SK-N-SH (cell line): Measurements from ENCODE around the gene ASCL2. TPM values are rescaled to one million over a fixed set of nuclear protein-coding genes. Genes with fewer than 3 reads are reported as not detected.

Experiments used
- CTCF ChIA-PET: fragments of 300-600, 350-600 bp; formaldehyde crosslinking; extraction: SDS; loops from one replicate; lab custom pipeline; 2021; lab: Yijun Ruan, JAX
- POLR2A ChIA-PET: fragments of 350-600 bp; sonication (Branson Sonifier 250); formaldehyde crosslinking; extraction: SDS; loops from one replicate; lab custom pipeline; 2020; ENCODE audit warnings: antibody characterized with exemption, inconsistent platforms; lab: Yijun Ruan, JAX
- DNase-seq: peaks from one replicate; pipeline ENCODE4 v3.0.0; 2012
- H2AFZ ChIP-seq: fragments of 200-600 bp; sonication (generic); 2 replicates; pipeline ENCODE4 v1.8.1; 2016; ENCODE audit warnings: antibody characterized with exemption, mild to moderate bottlenecking, low read depth
- H3F3A ChIP-seq: fragments of 200-600 bp; sonication (generic); replicated peaks from 2 replicates; pipeline ENCODE3; 2016; ENCODE audit warnings: antibody characterized with exemption, mild to moderate bottlenecking; ENCODE audit not compliant: insufficient read depth
- H3K27ac ChIP-seq, 2 experiments: fragments of 200-500 bp in 1 of 2; fragments of 200-600 bp in 1 of 2; sonication (Bioruptor generic) in 1 of 2; sonication (generic), shearing (Covaris generic) in 1 of 2; 2 replicates each; pipeline versions ENCODE4 v1.5.1 to v1.6.1; 2014 to 2016; ENCODE audit warnings: low read depth in 2 of 2, inconsistent platforms in 1 of 2, low read length in 1 of 2, mild to moderate bottlenecking in 1 of 2, mixed read lengths in 1 of 2
- H3K27me3 ChIP-seq: fragments of 200-600 bp; sonication (generic), shearing (Covaris generic); 2 replicates; pipeline ENCODE4 v1.6.1; 2016; ENCODE audit warnings: mixed run types; ENCODE audit not compliant: insufficient read depth
- H3K36me3 ChIP-seq, 2 experiments: fragments of 200-500 bp in 1 of 2; fragments of 200-600 bp in 1 of 2; sonication (Bioruptor generic) in 1 of 2; sonication (generic) in 1 of 2; replicated peaks in 1 of 2; 2 replicates each; pipeline versions ENCODE3 to v1.5.1; 2014 to 2016; ENCODE audit warnings: low read length in 1 of 2, mild to moderate bottlenecking in 1 of 2; ENCODE audit not compliant: insufficient read depth in 2 of 2, control insufficient read depth in 1 of 2
- H3K4me1 ChIP-seq, 2 experiments: fragments of 200-500 bp in 1 of 2; fragments of 200-600 bp in 1 of 2; sonication (Bioruptor generic) in 1 of 2; sonication (generic), shearing (Covaris generic) in 1 of 2; 2 replicates each; pipeline versions ENCODE4 v1.5.1 to v1.6.1; 2014 to 2016; ENCODE audit warnings: low read depth in 1 of 2, low read length in 1 of 2, mixed run types in 1 of 2; ENCODE audit not compliant: insufficient read depth in 2 of 2, control insufficient read depth in 1 of 2
- H3K4me2 ChIP-seq: fragments of 200-600 bp; sonication (generic), shearing (Covaris generic); 2 replicates; pipeline ENCODE4 v1.6.1; 2017; ENCODE audit warnings: mixed run types
- H3K4me3 ChIP-seq, 2 experiments: fragments of 200-500 bp in 1 of 2; fragments of 200-600 bp in 1 of 2; sonication (Bioruptor generic) in 1 of 2; sonication (generic), shearing (Covaris generic) in 1 of 2; 2 replicates each; pipeline versions ENCODE4 v1.5.1 to v1.8.1; 2014 to 2016; ENCODE audit warnings: low read depth in 2 of 2, inconsistent platforms in 1 of 2, low read length in 1 of 2, mild to moderate bottlenecking in 1 of 2, mixed read lengths in 1 of 2, moderate library complexity in 1 of 2
- H3K79me2 ChIP-seq: fragments of 200-600 bp; sonication (generic); 2 replicates; pipeline ENCODE4 v1.8.1; 2017; ENCODE audit warnings: mild to moderate bottlenecking; ENCODE audit not compliant: insufficient read depth
- H3K9ac ChIP-seq: fragments of 200-600 bp; sonication (generic); 2 replicates; pipeline ENCODE4 v1.6.1; 2017; ENCODE audit warnings: mixed run types
- H3K9me2 ChIP-seq: fragments of 200-600 bp; sonication (generic); 2 replicates; pipeline ENCODE4 v1.6.1; 2017; ENCODE audit warnings: mixed run types
- H3K9me3 ChIP-seq: fragments of 200-600 bp; sonication (generic); 2 replicates; pipeline ENCODE4 v1.6.1; 2017; ENCODE audit warnings: mixed run types, mild to moderate bottlenecking, moderate library complexity
- H4K20me1 ChIP-seq: fragments of 200-600 bp; sonication (generic); 2 replicates; pipeline ENCODE4 v1.6.1; 2017; ENCODE audit warnings: mild to moderate bottlenecking, mixed run types; ENCODE audit not compliant: insufficient read depth
- ELF1 ChIP-seq: IDR thresholded peaks from 2 replicates; pipeline ENCODE4 v1.4.0; 2012
- EP300 ChIP-seq, 2 experiments: IDR thresholded peaks; 2 replicates each; pipeline versions ENCODE4 v1.4.0 to v1.6.1; 2012; ENCODE audit warnings: borderline replicate concordance in 1 of 2, low read depth in 1 of 2, low read length in 1 of 2
- FOSL2 ChIP-seq: IDR thresholded peaks from 2 replicates; pipeline ENCODE4 v1.4.0; 2012; ENCODE audit warnings: low read depth, mild to moderate bottlenecking, moderate library complexity, borderline replicate concordance
- FOXM1 ChIP-seq: IDR thresholded peaks from 2 replicates; pipeline ENCODE4 v1.4.0; 2012; ENCODE audit warnings: low read depth, mild to moderate bottlenecking
- GABPA ChIP-seq: IDR thresholded peaks from 2 replicates; pipeline ENCODE4 v1.4.0; 2012; ENCODE audit warnings: low read depth, mild to moderate bottlenecking
- GATA2 ChIP-seq: sonication (generic); formaldehyde crosslinking; IDR thresholded peaks from 2 replicates; pipeline ENCODE4 v1.5.0; 2020; ENCODE audit warnings: mild to moderate bottlenecking, missing genetic modification reagents
- NFIC ChIP-seq: IDR thresholded peaks from 2 replicates; pipeline ENCODE4 v1.4.0; 2012; ENCODE audit warnings: borderline replicate concordance
- NRF1 ChIP-seq: IDR thresholded peaks from 2 replicates; pipeline ENCODE4 v1.6.1; 2012; ENCODE audit warnings: low read depth, mild to moderate bottlenecking, low read length
- POLR2AphosphoS5 ChIP-seq: IDR thresholded peaks from 2 replicates; pipeline ENCODE4 v1.6.1; 2012; ENCODE audit warnings: low read depth, low read length
- RAD21 ChIP-seq: IDR thresholded peaks from 2 replicates; pipeline ENCODE4 v1.6.1; 2012; ENCODE audit warnings: mild to moderate bottlenecking, low read length
- RCOR1 ChIP-seq: fragments of 150-350 bp; IDR thresholded peaks from 2 replicates; pipeline ENCODE4 v1.6.1; 2017; ENCODE audit warnings: antibody characterized with exemption, low read length
- RXRA ChIP-seq: IDR thresholded peaks from 2 replicates; pipeline ENCODE4 v1.4.0; 2012; ENCODE audit warnings: low read depth, mild to moderate bottlenecking, borderline replicate concordance
- TCF12 ChIP-seq: IDR thresholded peaks from 2 replicates; pipeline ENCODE4 v1.4.0; 2012
- WGBS: methylation state at CpG from one replicate; pipeline ENCODE4 v1.1.6; 2017; ENCODE audit warnings: low lambda C conversion rate; 5-methylcytosine and 5-hydroxymethylcytosine counted together
- polyA plus RNA-seq, 3 experiments: library from polyadenylated mRNA; depleted of rRNA; stranded (reverse); fragments of >200 nt; gene quantifications; 2 replicates each; pipeline ENCODE4 v1.2.3, GENCODE V29; 2012
- TF ChIP-seq, protein P1 (sequence below): fragments of 150-350 bp; IDR thresholded peaks from 2 replicates; pipeline ENCODE4 v1.6.1; 2017; ENCODE audit warnings: antibody characterized with exemption, low read length, low read depth, borderline replicate concordance
- TF ChIP-seq, protein P2 (sequence below): fragments of 150-350 bp; IDR thresholded peaks from 2 replicates; pipeline ENCODE4 v1.6.1; 2016; ENCODE audit warnings: mild to moderate bottlenecking, low read depth, low read length
- TF ChIP-seq, protein P3 (sequence below): IDR thresholded peaks from 2 replicates; pipeline ENCODE4 v1.4.0; 2012; ENCODE audit warnings: low read depth, borderline replicate concordance
- TF ChIP-seq, protein P4 (sequence below): IDR thresholded peaks from 2 replicates; pipeline ENCODE4 v1.4.0; 2012; ENCODE audit warnings: low read depth
- TF ChIP-seq, protein P5 (sequence below): IDR thresholded peaks from 2 replicates; pipeline ENCODE4; 2012

ASCL2 gene
- polyA plus RNA-seq, 1 of the 3 experiments (the other 2 are of a cell fraction) = not detected

GRCh38 chr11:2313051-2313951 lies 42.9 kb upstream of the ASCL2 start:
- Histone ChIP-seq H3K4me2 (peak overlapping the region; percentile 55; the same call in 1 of the 2 replicates), H3K9ac (no peak overlapping the region), H3K27me3 (no peaks in the 10 kb centered on the region), H3K9me2 (no peaks in the 10 kb centered on the region), H4K20me1 (no peaks in the 10 kb centered on the region), H2AFZ (no peak overlapping the region), H3F3A (no peaks in the 10 kb centered on the region), H3K4me3 (no peak overlapping the region), H3K36me3 (no peaks in the 10 kb centered on the region), H3K27ac (no peak overlapping the region), H3K9me3 (no peaks in the 10 kb centered on the region), H3K4me1 (peaks cover 26% of the 10 kb centered on the region in 2 experiments; a peak in 3 of 4 replicates), H3K79me2 (no peaks in the 10 kb centered on the region)
- CTCF ChIA-PET = interaction anchor here (0.9 to 10.5 kb wide), 6 partner anchors 8 to 162 kb away, joined by 3 to 101 read pairs (median 4); no protein-coding TSS in a partner anchor
- 90% methylated on average over 27 of the region's 34 CpGs for WGBS
- POLR2A ChIA-PET = no interaction called here
- TF ChIP-seq NRF1 (no peak), RCOR1 (no peak), FOXM1 (no peak), RXRA (no peak), NFIC (no peak), GATA2 (CRISPR knock-in tag) (no peak), FOSL2 (no peak), GABPA (no peak)
- TF ChIP-seq, protein P1, sequence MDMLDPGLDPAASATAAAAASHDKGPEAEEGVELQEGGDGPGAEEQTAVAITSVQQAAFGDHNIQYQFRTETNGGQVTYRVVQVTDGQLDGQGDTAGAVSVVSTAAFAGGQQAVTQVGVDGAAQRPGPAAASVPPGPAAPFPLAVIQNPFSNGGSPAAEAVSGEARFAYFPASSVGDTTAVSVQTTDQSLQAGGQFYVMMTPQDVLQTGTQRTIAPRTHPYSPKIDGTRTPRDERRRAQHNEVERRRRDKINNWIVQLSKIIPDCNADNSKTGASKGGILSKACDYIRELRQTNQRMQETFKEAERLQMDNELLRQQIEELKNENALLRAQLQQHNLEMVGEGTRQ = no peak
- TF ChIP-seq, protein P2, sequence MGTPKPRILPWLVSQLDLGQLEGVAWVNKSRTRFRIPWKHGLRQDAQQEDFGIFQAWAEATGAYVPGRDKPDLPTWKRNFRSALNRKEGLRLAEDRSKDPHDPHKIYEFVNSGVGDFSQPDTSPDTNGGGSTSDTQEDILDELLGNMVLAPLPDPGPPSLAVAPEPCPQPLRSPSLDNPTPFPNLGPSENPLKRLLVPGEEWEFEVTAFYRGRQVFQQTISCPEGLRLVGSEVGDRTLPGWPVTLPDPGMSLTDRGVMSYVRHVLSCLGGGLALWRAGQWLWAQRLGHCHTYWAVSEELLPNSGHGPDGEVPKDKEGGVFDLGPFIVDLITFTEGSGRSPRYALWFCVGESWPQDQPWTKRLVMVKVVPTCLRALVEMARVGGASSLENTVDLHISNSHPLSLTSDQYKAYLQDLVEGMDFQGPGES = no peak
- no peak for DNase-seq

GRCh38 chr11:2312232-2313042 lies 42.0 kb upstream of the ASCL2 start:
- ChIA-PET CTCF (interaction anchor here (0.6 to 10.5 kb wide), 3 partner anchors 11 to 382 kb away, joined by 3 to 101 read pairs (median 3); no protein-coding TSS in a partner anchor), POLR2A (no interaction called here)
- H3K9ac ChIP-seq = peak overlapping the region; percentile 39
- H3K4me1 ChIP-seq = peaks cover 26% of the 10 kb centered on the region in 2 experiments; a peak in 3 of 4 replicates
- H3K9me2 ChIP-seq = no peaks in the 10 kb centered on the region
- no peaks in the 10 kb centered on the region for H3K36me3 ChIP-seq
- peak overlapping the region; percentile 51; the same call in 1 of the 2 replicates for H2AFZ ChIP-seq
- peak; percentile 36 for DNase-seq
- TF ChIP-seq, protein P3, sequence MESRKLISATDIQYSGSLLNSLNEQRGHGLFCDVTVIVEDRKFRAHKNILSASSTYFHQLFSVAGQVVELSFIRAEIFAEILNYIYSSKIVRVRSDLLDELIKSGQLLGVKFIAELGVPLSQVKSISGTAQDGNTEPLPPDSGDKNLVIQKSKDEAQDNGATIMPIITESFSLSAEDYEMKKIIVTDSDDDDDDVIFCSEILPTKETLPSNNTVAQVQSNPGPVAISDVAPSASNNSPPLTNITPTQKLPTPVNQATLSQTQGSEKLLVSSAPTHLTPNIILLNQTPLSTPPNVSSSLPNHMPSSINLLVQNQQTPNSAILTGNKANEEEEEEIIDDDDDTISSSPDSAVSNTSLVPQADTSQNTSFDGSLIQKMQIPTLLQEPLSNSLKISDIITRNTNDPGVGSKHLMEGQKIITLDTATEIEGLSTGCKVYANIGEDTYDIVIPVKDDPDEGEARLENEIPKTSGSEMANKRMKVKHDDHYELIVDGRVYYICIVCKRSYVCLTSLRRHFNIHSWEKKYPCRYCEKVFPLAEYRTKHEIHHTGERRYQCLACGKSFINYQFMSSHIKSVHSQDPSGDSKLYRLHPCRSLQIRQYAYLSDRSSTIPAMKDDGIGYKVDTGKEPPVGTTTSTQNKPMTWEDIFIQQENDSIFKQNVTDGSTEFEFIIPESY = no peak
- TF ChIP-seq RXRA (peak; percentile 25; the same call in 1 of the 2 replicates), NFIC (peak; percentile 73), TCF12 (peak; percentile 78), ELF1 (no peak), RAD21 (no peak), POLR2AphosphoS5 (no peak; the same call in 1 of the 2 replicates), EP300 (IDR thresholded peaks at IDR 0.05; ENCODE audit: borderline replicate concordance in 1 of 2, low read depth in 1 of 2, low read length in 1 of 2) (peak in 1 of 2 experiments; percentile 42; a peak in 1 of 4 replicates), FOSL2 (peak; percentile 80; the same call in 1 of the 2 replicates)
- TF ChIP-seq, protein P4, sequence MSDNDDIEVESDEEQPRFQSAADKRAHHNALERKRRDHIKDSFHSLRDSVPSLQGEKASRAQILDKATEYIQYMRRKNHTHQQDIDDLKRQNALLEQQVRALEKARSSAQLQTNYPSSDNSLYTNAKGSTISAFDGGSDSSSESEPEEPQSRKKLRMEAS = peak; percentile 85
- TF ChIP-seq, protein P5, sequence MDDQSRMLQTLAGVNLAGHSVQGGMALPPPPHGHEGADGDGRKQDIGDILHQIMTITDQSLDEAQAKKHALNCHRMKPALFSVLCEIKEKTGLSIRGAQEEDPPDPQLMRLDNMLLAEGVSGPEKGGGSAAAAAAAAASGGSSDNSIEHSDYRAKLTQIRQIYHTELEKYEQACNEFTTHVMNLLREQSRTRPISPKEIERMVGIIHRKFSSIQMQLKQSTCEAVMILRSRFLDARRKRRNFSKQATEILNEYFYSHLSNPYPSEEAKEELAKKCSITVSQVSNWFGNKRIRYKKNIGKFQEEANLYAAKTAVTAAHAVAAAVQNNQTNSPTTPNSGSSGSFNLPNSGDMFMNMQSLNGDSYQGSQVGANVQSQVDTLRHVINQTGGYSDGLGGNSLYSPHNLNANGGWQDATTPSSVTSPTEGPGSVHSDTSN = no peak
- H3F3A ChIP-seq = no peaks in the 10 kb centered on the region
- H3K9me3 ChIP-seq = no peaks in the 10 kb centered on the region
- H3K4me3 ChIP-seq = no peak overlapping the region
- peak overlapping the region; percentile 55; the same call in 1 of the 2 replicates for H3K4me2 ChIP-seq
- H3K27ac ChIP-seq = peak overlapping the region in 1 of 2 experiments; percentile 57; a peak in 1 of 4 replicates
- H3K79me2 ChIP-seq = no peaks in the 10 kb centered on the region
- H4K20me1 ChIP-seq = no peaks in the 10 kb centered on the region
- H3K27me3 ChIP-seq = no peaks in the 10 kb centered on the region
- 77% methylated on average over 5 of the region's 22 CpGs for WGBS
